ENCODE data around the gene BHLHA15.

- no peak for TF ChIP-seq EZH2 (IDR thresholded peaks at IDR 0.05; ENCODE audit: low read length)
- TF ChIP-seq, protein P1, sequence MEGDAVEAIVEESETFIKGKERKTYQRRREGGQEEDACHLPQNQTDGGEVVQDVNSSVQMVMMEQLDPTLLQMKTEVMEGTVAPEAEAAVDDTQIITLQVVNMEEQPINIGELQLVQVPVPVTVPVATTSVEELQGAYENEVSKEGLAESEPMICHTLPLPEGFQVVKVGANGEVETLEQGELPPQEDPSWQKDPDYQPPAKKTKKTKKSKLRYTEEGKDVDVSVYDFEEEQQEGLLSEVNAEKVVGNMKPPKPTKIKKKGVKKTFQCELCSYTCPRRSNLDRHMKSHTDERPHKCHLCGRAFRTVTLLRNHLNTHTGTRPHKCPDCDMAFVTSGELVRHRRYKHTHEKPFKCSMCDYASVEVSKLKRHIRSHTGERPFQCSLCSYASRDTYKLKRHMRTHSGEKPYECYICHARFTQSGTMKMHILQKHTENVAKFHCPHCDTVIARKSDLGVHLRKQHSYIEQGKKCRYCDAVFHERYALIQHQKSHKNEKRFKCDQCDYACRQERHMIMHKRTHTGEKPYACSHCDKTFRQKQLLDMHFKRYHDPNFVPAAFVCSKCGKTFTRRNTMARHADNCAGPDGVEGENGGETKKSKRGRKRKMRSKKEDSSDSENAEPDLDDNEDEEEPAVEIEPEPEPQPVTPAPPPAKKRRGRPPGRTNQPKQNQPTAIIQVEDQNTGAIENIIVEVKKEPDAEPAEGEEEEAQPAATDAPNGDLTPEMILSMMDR (optimal IDR thresholded peaks at IDR 0.05 in 1 of 3, IDR thresholded peaks at IDR 0.05 in 1 of 3, conservative IDR thresholded peaks at IDR 0.05 in 1 of 3; ENCODE audit: extremely low read depth in 1 of 3, insufficient read depth in 2 of 3, low read length in 3 of 3), result no peak
Observed at GRCh38 chr7:98194672-98195457, 16.4 kb upstream of the BHLHA15 start.
